ENCODE measurements around the gene CDKN1C.

The CDKN1C gene

GRCh38 chr11:2846470-2846869 lies 39.1 kb downstream of the CDKN1C start:
- no peak for DNase-seq (ENCODE audit: low spot score)

GRCh38 chr11:2846056-2846455 lies 39.5 kb downstream of the CDKN1C start:
- DNase-seq (ENCODE audit: low spot score), result peak; percentile 50

- DNase-seq (ENCODE audit: low spot score), result no peak
Observed at GRCh38 chr11:2844996-2845395, 40.6 kb downstream of the CDKN1C start.

- peak; percentile 91 for DNase-seq (ENCODE audit: low spot score)
Observed at GRCh38 chr11:2844116-2844842, 41.3 kb downstream of the CDKN1C start.

GRCh38 chr11:2843551-2843950 lies 42.0 kb downstream of the CDKN1C start:
- peak; percentile 78 for DNase-seq (ENCODE audit: low spot score)

- no peak for DNase-seq (ENCODE audit: low spot score)
Observed at GRCh38 chr11:2842876-2843275, 42.7 kb downstream of the CDKN1C start.

- DNase-seq (ENCODE audit: low spot score), result no peak
Observed at GRCh38 chr11:2841411-2842190, 44.0 kb downstream of the CDKN1C start.

- DNase-seq (ENCODE audit: low spot score), result no peak
Observed at GRCh38 chr11:2839395-2839943, 46.1 kb downstream of the CDKN1C start.

- no peak for DNase-seq (ENCODE audit: low spot score)
Observed at GRCh38 chr11:2838676-2839294, 46.8 kb downstream of the CDKN1C start.

GRCh38 chr11:2838091-2838490 lies 47.5 kb downstream of the CDKN1C start:
- no peak for DNase-seq (ENCODE audit: low spot score)

- DNase-seq (ENCODE audit: low spot score), result no peak
Observed at GRCh38 chr11:2837651-2838050, 47.9 kb downstream of the CDKN1C start.

GRCh38 chr11:2837096-2837601 lies 48.4 kb downstream of the CDKN1C start:
- DNase-seq (ENCODE audit: low spot score), result peak; percentile 61

- no peak for DNase-seq (ENCODE audit: low spot score)
Observed at GRCh38 chr11:2836315-2837095, 49.1 kb downstream of the CDKN1C start.

GRCh38 chr11:2835751-2836150 lies 49.8 kb downstream of the CDKN1C start:
- DNase-seq (ENCODE audit: low spot score), result no peak

- peak; percentile 33 for DNase-seq (ENCODE audit: low spot score)
Observed at GRCh38 chr11:2835296-2835695, 50.3 kb downstream of the CDKN1C start.

GRCh38 chr11:2834503-2835273 lies 50.9 kb downstream of the CDKN1C start:
- no peak for DNase-seq (ENCODE audit: low spot score)

- no peak for DNase-seq (ENCODE audit: low spot score)
Observed at GRCh38 chr11:2833716-2834502, 51.7 kb downstream of the CDKN1C start.
